K562 (cell line): ENCODE results near the gene POLD1. TPM values are rescaled to one million over a fixed set of nuclear protein-coding genes. Genes with fewer than 3 reads are reported as not detected.
A peak's percentile ranks its signal among the peaks of the same experiment; 100 is the strongest.

Experiments
- ATAC-seq: fragments of 200-7000 bp; cut with Tn5 transposase; 3 replicates; pipeline ENCODE4 v1.9.1; 2020; ENCODE audit warnings: moderate library complexity
- BruUV-seq: library from RNA; stranded (reverse); fragments of 400-500 nt; replicated peaks from 2 replicates; lab custom pipeline; 2021; lab: Mats Ljungman, UMichigan
- CTCF ChIA-PET: fragments of 300-600 bp; formaldehyde crosslinking; extraction: SDS; loops from one replicate; lab custom pipeline; 2021; ENCODE audit warnings: low intra/inter-chr PET ratio; lab: Yijun Ruan, JAX
- POLR2A ChIA-PET: fragments of 300-600, 350-650 bp; sonication (Branson Sonifier 250); formaldehyde crosslinking; extraction: SDS; loops from one replicate; lab custom pipeline; 2021; ENCODE audit warnings: antibody characterized with exemption, inconsistent platforms; lab: Yijun Ruan, JAX
- DNase-seq, 4 experiments: peaks; one replicate each; pipeline versions ENCODE4 v3.0.0 to v3.0.0-alpha.2; 2011 to 2018; ENCODE audit warnings: low spot score in 3 of 4, mixed read lengths in 3 of 4; ENCODE audit errors: extremely low read depth in 1 of 4
- FAIRE-seq: peaks from 2 replicates; lab custom pipeline; 2011; peaks lifted over from hg19 to GRCh38; lab: Jason Lieb, UNC
- H2AFZ ChIP-seq: 2 replicates; pipeline ENCODE4 v1.6.0; 2011; ENCODE audit warnings: low read depth, low read length, control low read depth, inconsistent platforms
- H3K27ac ChIP-seq: fragments of 200-600 bp; 3 replicates; pipeline ENCODE4 v1.8.0; 2011; ENCODE audit warnings: low read depth, mild to moderate bottlenecking, control low read depth, inconsistent platforms, low read length, moderate library complexity, mixed read lengths; ENCODE audit errors: extremely low read depth
- H3K27me3 ChIP-seq, 2 experiments: fragments of 300-600 bp in 1 of 2; 2 replicates in 1 of 2; 3 replicates in 1 of 2; pipeline versions ENCODE4 v1.6.0 to v1.8.0; 2011; ENCODE audit warnings: inconsistent platforms in 2 of 2, low read length in 2 of 2, mild to moderate bottlenecking in 1 of 2, mixed read lengths in 1 of 2, moderate library complexity in 1 of 2; ENCODE audit not compliant: control insufficient read depth in 2 of 2, insufficient read depth in 2 of 2
- H3K36me3 ChIP-seq: fragments of 300-600 bp; 3 replicates; pipeline ENCODE4 v1.8.0; 2011; ENCODE audit warnings: mild to moderate bottlenecking, low read length, inconsistent platforms; ENCODE audit not compliant: control insufficient read depth, insufficient read depth
- H3K4me1 ChIP-seq, 2 experiments: fragments of 200-600 bp in 1 of 2; replicated peaks in 1 of 2; 2 replicates in 1 of 2; 3 replicates in 1 of 2; pipeline versions ENCODE4 v1.5.1 to v1.8.0; 2011; ENCODE audit warnings: inconsistent platforms in 2 of 2, low read length in 2 of 2, mild to moderate bottlenecking in 1 of 2, mixed read lengths in 1 of 2, moderate library complexity in 1 of 2; ENCODE audit not compliant: control insufficient read depth in 2 of 2, insufficient read depth in 2 of 2
- H3K4me2 ChIP-seq: 2 replicates; pipeline ENCODE4 v1.6.1; 2011; ENCODE audit warnings: low read length, control low read depth, inconsistent platforms, mixed read lengths; ENCODE audit not compliant: insufficient read depth
- H3K4me3 ChIP-seq: fragments of 200-600 bp; sonication (generic), shearing (Covaris generic); 2 replicates; pipeline ENCODE4 v1.5.1; 2016; ENCODE audit warnings: control low read depth, inconsistent platforms
- H3K79me2 ChIP-seq: fragments of 200-600 bp; 3 replicates; pipeline ENCODE4 v1.8.0; 2011; ENCODE audit warnings: low read length, inconsistent platforms; ENCODE audit not compliant: control insufficient read depth, insufficient read depth
- H3K9ac ChIP-seq, 2 experiments: 2 replicates each; pipeline versions ENCODE4 v1.6.0 to v1.6.1; 2011; ENCODE audit warnings: low read depth in 2 of 2, low read length in 2 of 2, control low read depth in 1 of 2, inconsistent platforms in 1 of 2, mild to moderate bottlenecking in 1 of 2, mixed read lengths in 1 of 2; ENCODE audit not compliant: insufficient read depth in 1 of 2
- H3K9me1 ChIP-seq: one replicate; pipeline ENCODE4 v1.6.0; 2011; ENCODE audit warnings: inconsistent platforms, mild to moderate bottlenecking, low read length, moderate library complexity; ENCODE audit not compliant: control insufficient read depth, insufficient read depth
- H3K9me3 ChIP-seq: replicated peaks from 2 replicates; pipeline ENCODE4 v1.5.1; 2011; ENCODE audit warnings: low read depth, low read length, inconsistent platforms; ENCODE audit not compliant: control insufficient read depth, insufficient read depth
- H4K20me1 ChIP-seq: replicated peaks from 2 replicates; pipeline ENCODE4 v1.6.1; 2011; ENCODE audit warnings: low read length, inconsistent platforms, mixed read lengths; ENCODE audit not compliant: control insufficient read depth, insufficient read depth
- CHD2 ChIP-seq: IDR thresholded peaks from 2 replicates; pipeline ENCODE4 v1.6.1; 2011; ENCODE audit warnings: low read depth, low read length
- KLF10 ChIP-seq: fragments of 250-450 bp; sonication (Bioruptor Pico); IDR thresholded peaks from 2 replicates; pipeline ENCODE4 v1.6.1; 2021; ENCODE audit warnings: matching md5 sums
- MCM7 ChIP-seq, 2 experiments: fragments of 450-650 bp; IDR thresholded peaks; 2 replicates each; pipeline ENCODE4 v1.6.1; 2016 to 2018
- POLR2A ChIP-seq: fragments of 450-650 bp; conservative IDR thresholded peaks from 2 replicates; pipeline ENCODE4 v1.6.1; 2016
- POLR2B ChIP-seq: fragments of 450-650 bp; IDR thresholded peaks from 2 replicates; pipeline ENCODE4 v1.6.1; 2018; ENCODE audit warnings: low read depth; ENCODE audit not compliant: partially characterized antibody
- RCOR1 ChIP-seq, 2 experiments: IDR thresholded peaks; 2 replicates each; pipeline ENCODE4 v1.6.1; 2012; ENCODE audit warnings: low read depth in 2 of 2, low read length in 2 of 2, borderline replicate concordance in 1 of 2, improper control_type of control experiment in 1 of 2
- SAFB2 ChIP-seq: fragments of 200-400 bp; formaldehyde crosslinking; IDR thresholded peaks from 2 replicates; pipeline ENCODE4 v1.6.1; 2018; ENCODE audit warnings: borderline replicate concordance, low read length, low read depth, moderate library complexity; ENCODE audit not compliant: severe bottlenecking
- SUPT5H ChIP-seq: fragments of 450-650 bp; IDR thresholded peaks from 2 replicates; pipeline ENCODE4 v1.6.1; 2016
- ZBTB33 ChIP-seq: sonication (generic); formaldehyde crosslinking; IDR thresholded peaks from 2 replicates; pipeline ENCODE4 v1.8.1; 2023; ENCODE audit warnings: mild to moderate bottlenecking, missing genetic modification reagents
- ZBTB49 ChIP-seq: sonication (generic); formaldehyde crosslinking; IDR thresholded peaks from 2 replicates; pipeline ENCODE4 v1.8.0; 2022; ENCODE audit warnings: missing genetic modification reagents, mild to moderate bottlenecking, borderline replicate concordance
- WGBS: fragments of 100-300 bp; shearing (Covaris generic); methylation state at CpG from one replicate; pipeline ENCODE4 v1.1.6; 2016; ENCODE audit warnings: low coverage, mixed read lengths; ENCODE audit not compliant: insufficient coverage; ENCODE audit errors: missing lambda C conversion rate; 5-methylcytosine and 5-hydroxymethylcytosine counted together
- in situ Hi-C: fragments of 300-500 bp; cut with MboI; formaldehyde crosslinking; loops from 4 replicates; pipeline ENCODE4 v1.15.0; 2018; ENCODE audit warnings: inconsistent platforms, mixed read lengths
- intact Hi-C: fragments of 100-400 bp; cut with micrococcal nuclease; formaldehyde crosslinking; loops from 2 replicates; pipeline ENCODE4 v1.14.2; 2022
- polyA plus RNA-seq, 8 experiments: library from polyadenylated mRNA; depleted of rRNA in 4 of 8; stranded (reverse) in 5 of 8; unstranded in 3 of 8; fragments of >200 nt; fragmentation: Nextera tagmentation in 2 of 8; fragmentation: Illumina TruSeq in 1 of 8; extraction: Ambion mirVana in 2 of 8; extraction: Trizol in 1 of 8; gene quantifications; 2 replicates each; pipeline versions ENCODE4 v1.2.1 to v1.2.3, GENCODE V29; 2011 to 2014; ENCODE audit warnings: inconsistent platforms in 1 of 8, missing spikeins in 1 of 8
- total RNA-seq, 7 experiments: library from RNA; depleted of rRNA in 6 of 7; stranded (reverse); fragments of >200 nt in 6 of 7; fragmentation: Illumina TruSeq in 2 of 7; extraction: Trizol in 2 of 7; gene quantifications; 2 replicates each; pipeline versions ENCODE4 v1.2.1 to v1.2.3, GENCODE V29; 2011 to 2021; ENCODE audit warnings: low replicate concordance in 1 of 7
- TF ChIP-seq, protein P1 (sequence below): sonication (generic); formaldehyde crosslinking; IDR thresholded peaks from 2 replicates; pipeline ENCODE4 v1.8.0; 2022; ENCODE audit warnings: mild to moderate bottlenecking, missing genetic modification reagents
- TF ChIP-seq, protein P2 (sequence below): fragments of 250-450 bp; sonication (Bioruptor Pico); IDR thresholded peaks from 2 replicates; pipeline ENCODE4 v1.5.0; 2021

The POLD1 gene
- total and polyA plus RNA-seq, 9 of the 15 experiments (the other 6 are each of a cell fraction or from before 2014, with no cell fraction given), result 1.3 to 312 (median 47.8) TPM

DNA sequence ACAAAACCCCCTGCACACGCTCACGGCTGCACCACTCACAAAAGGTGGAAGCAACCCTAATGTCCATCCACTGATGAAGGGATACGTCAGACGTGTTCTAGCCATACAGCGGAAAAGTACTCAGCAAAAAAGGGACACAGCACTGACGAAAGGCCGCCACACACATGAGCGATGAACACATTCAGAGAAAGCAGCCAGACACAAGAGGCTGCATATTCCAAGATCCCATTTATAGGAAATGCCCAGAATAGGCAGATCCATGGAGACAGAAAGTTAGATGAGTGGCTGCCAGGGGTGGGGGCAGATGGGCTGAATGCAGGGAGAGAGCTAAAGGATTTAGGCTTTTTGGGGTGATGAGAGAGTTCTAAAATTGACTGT, 3.7 kb downstream of the POLD1 start:
- Histone ChIP-seq H3K9ac (peak overlapping the region in 1 of 2 experiments; percentile 77; a peak in 2 of 4 replicates), H3K79me2 (peaks cover 73% of the 10 kb centered on the region)

More for the DNA sequence above, 3.7 kb downstream of the POLD1 start:
- DNase-seq (no peak), FAIRE-seq (no peak), ATAC-seq (no peak)
- Histone ChIP-seq H3K4me2 (no peak overlapping the region; the same call in 1 of the 2 replicates), H3K9me3 (no peaks in the 10 kb centered on the region), H3K4me3 (no peak overlapping the region), H3K27me3 (no peaks in the 10 kb centered on the region), H3K27ac (no peak overlapping the region), H3K4me1 (peaks cover 11 to 39% of the 10 kb centered on the region in 2 experiments), H3K36me3 (peaks cover 53% of the 10 kb centered on the region), H3K9me1 (no peaks in the 10 kb centered on the region), H2AFZ (no peak overlapping the region), H4K20me1 (0 out of 2 replicates have a peak, but pooled peaks cover 3% of the 10 kb centered on the region)
- BruUV-seq, result no TSS peak
- intact Hi-C loops (no loop called here), in situ Hi-C loops (no loop called here)
- ChIA-PET POLR2A (no interaction called here), CTCF (no interaction called here)
- TF ChIP-seq SAFB2 (no peak), CHD2 (no peak), MCM7 (IDR thresholded peaks at IDR 0.05) (no peak), RCOR1 (IDR thresholded peaks at IDR 0.05; ENCODE audit: borderline replicate concordance in 1 of 2, low read depth in 2 of 2, low read length in 2 of 2) (no peak), SUPT5H (0 out of 2 replicates have a peak, but pooled peaks have one; percentile 29), POLR2A (0 out of 2 replicates have a peak, but pooled peaks have one; percentile 18), ZBTB33 (0 out of 2 replicates have a peak, but pooled peaks have one; percentile 23), POLR2B (peak; percentile 19), ZBTB49 (CRISPR knock-in tag) (no peak), KLF10 (no peak)
- TF ChIP-seq, protein P1, sequence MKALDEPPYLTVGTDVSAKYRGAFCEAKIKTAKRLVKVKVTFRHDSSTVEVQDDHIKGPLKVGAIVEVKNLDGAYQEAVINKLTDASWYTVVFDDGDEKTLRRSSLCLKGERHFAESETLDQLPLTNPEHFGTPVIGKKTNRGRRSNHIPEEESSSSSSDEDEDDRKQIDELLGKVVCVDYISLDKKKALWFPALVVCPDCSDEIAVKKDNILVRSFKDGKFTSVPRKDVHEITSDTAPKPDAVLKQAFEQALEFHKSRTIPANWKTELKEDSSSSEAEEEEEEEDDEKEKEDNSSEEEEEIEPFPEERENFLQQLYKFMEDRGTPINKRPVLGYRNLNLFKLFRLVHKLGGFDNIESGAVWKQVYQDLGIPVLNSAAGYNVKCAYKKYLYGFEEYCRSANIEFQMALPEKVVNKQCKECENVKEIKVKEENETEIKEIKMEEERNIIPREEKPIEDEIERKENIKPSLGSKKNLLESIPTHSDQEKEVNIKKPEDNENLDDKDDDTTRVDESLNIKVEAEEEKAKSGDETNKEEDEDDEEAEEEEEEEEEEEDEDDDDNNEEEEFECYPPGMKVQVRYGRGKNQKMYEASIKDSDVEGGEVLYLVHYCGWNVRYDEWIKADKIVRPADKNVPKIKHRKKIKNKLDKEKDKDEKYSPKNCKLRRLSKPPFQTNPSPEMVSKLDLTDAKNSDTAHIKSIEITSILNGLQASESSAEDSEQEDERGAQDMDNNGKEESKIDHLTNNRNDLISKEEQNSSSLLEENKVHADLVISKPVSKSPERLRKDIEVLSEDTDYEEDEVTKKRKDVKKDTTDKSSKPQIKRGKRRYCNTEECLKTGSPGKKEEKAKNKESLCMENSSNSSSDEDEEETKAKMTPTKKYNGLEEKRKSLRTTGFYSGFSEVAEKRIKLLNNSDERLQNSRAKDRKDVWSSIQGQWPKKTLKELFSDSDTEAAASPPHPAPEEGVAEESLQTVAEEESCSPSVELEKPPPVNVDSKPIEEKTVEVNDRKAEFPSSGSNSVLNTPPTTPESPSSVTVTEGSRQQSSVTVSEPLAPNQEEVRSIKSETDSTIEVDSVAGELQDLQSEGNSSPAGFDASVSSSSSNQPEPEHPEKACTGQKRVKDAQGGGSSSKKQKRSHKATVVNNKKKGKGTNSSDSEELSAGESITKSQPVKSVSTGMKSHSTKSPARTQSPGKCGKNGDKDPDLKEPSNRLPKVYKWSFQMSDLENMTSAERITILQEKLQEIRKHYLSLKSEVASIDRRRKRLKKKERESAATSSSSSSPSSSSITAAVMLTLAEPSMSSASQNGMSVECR (CRISPR knock-in tag), result no peak
- TF ChIP-seq, protein P2, sequence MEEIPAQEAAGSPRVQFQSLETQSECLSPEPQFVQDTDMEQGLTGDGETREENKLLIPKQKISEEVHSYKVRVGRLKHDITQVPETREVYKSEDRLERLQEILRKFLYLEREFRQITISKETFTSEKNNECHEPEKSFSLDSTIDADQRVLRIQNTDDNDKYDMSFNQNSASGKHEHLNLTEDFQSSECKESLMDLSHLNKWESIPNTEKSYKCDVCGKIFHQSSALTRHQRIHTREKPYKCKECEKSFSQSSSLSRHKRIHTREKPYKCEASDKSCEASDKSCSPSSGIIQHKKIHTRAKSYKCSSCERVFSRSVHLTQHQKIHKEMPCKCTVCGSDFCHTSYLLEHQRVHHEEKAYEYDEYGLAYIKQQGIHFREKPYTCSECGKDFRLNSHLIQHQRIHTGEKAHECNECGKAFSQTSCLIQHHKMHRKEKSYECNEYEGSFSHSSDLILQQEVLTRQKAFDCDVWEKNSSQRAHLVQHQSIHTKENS (CRISPR knock-in tag), result no peak
- WGBS, result 97% methylated on average over 8 of the region's 8 CpGs
